Esophagus muscularis mucosa (tissue), 4 donors: ENCODE measurements around the gene SKI. TPM values are rescaled to one million over a fixed set of nuclear protein-coding genes. Genes with fewer than 3 reads are reported as not detected.

Experiments used
- DNase-seq: peaks from one replicate; pipeline ENCODE4 v3.0.0-alpha.2; 2017; ENCODE audit errors: extremely low spot score
- H3K27ac ChIP-seq, 4 donors: fragments of 200-600 bp; sonication (generic); replicated peaks in 1 of 4; 1 replicate in 3 of 4; 2 replicates in 1 of 4; pipeline ENCODE4 v1.5.1; 2016 to 2019; ENCODE audit warnings: mild to moderate bottlenecking in 1 of 4
- H3K27me3 ChIP-seq, 4 donors: fragments of 200-600 bp; sonication (generic); one replicate each; pipeline versions ENCODE4 v1.5.1 to v1.6.0; 2016 to 2019
- H3K36me3 ChIP-seq, 4 donors: fragments of 200-600 bp; sonication (generic); one replicate each; pipeline ENCODE4 v1.5.1; 2016 to 2019
- H3K4me1 ChIP-seq, 4 donors: fragments of 200-600 bp; sonication (generic); one replicate each; pipeline ENCODE4 v1.5.1; 2016 to 2019
- H3K4me3 ChIP-seq, 4 donors: fragments of 200-600 bp; sonication (generic); 1 replicate in 2 of 4; 2 replicates in 2 of 4; pipeline ENCODE4 v1.5.1; 2016 to 2019; ENCODE audit warnings: mild to moderate bottlenecking in 4 of 4, moderate library complexity in 1 of 4
- H3K9me3 ChIP-seq, 4 donors: fragments of 200-600 bp; sonication (generic); 1 replicate in 3 of 4; 2 replicates in 1 of 4; pipeline ENCODE4 v1.5.1; 2016 to 2019
- CTCF ChIP-seq, 3 experiments: fragments of 200-600 bp in 2 of 3; fragments of 450-650 bp in 1 of 3; sonication (generic) in 2 of 3; IDR thresholded peaks; one replicate each; pipeline ENCODE4 v1.5.1; 2017 to 2019; ENCODE audit warnings: antibody characterized with exemption in 3 of 3, mild to moderate bottlenecking in 2 of 3, moderate library complexity in 1 of 3
- EP300 ChIP-seq: sonication (generic); formaldehyde crosslinking; IDR thresholded peaks from one replicate; pipeline ENCODE4 v1.6.1; 2017; ENCODE audit warnings: antibody characterized with exemption
- POLR2A ChIP-seq: fragments of 450-650 bp; IDR thresholded peaks from one replicate; pipeline ENCODE4 v1.6.1; 2017; ENCODE audit warnings: antibody characterized with exemption, moderate library complexity, mild to moderate bottlenecking, low read depth
- POLR2AphosphoS5 ChIP-seq, 2 donors: sonication (generic); formaldehyde crosslinking; IDR thresholded peaks; one replicate each; pipeline ENCODE4 v1.6.1; 2017; ENCODE audit warnings: antibody characterized with exemption in 2 of 2
- WGBS: methylation state at CpG from one replicate; pipeline ENCODE4 v1.1.5; 2018; 5-methylcytosine and 5-hydroxymethylcytosine counted together
- intact Hi-C: fragments of 100-400 bp; cut with DNase I; formaldehyde crosslinking; loops from one replicate; pipeline ENCODE4 v1.15.1; 2023
- total RNA-seq, 4 donors: library from RNA; depleted of rRNA; stranded (reverse); fragments of >200 nt; gene quantifications; one replicate each; pipeline versions ENCODE4 v1.1.0 to v1.2.1, GENCODE V29; 2016

SKI gene
- total RNA-seq, 4 donors from 2014 or later, result 70.1 to 190 (median 124) TPM

GRCh38 chr1:2300851-2301606 is 72.9 kb downstream of the SKI start:
- H3K4me3 ChIP-seq, result peak overlapping the region; percentile 28 to 44 (median 36)
- no peaks in the 10 kb centered on the region for H3K27me3 ChIP-seq
- no peaks in the 10 kb centered on the region for H3K9me3 ChIP-seq
- DNase-seq, result peak; percentile 96
- peak overlapping the region; percentile 71 to 84 (median 78) for H3K27ac ChIP-seq
- peaks cover 59 to 100% (median 94%) of the 10 kb centered on the region in 4 donors for H3K4me1 ChIP-seq
- intact Hi-C loops, result no loop called here
- 40% methylated on average over 16 of the region's 37 CpGs for WGBS
- H3K36me3 ChIP-seq, result peaks cover 16 to 35% (median 34%) of the 10 kb centered on the region in 4 donors
- TF ChIP-seq POLR2AphosphoS5 (IDR thresholded peaks at IDR 0.05) (peak; percentile 56 to 63), EP300 (peak; percentile 38), CTCF (IDR thresholded peaks at IDR 0.05) (no peak), POLR2A (no peak)

- DNase-seq, result no peak
- H3K4me3 ChIP-seq, result peak overlapping the region in 2 of 4 donors; percentile 35 to 44
- H3K4me1 ChIP-seq, result peaks cover 59 to 99% (median 89%) of the 10 kb centered on the region in 4 donors
- H3K27ac ChIP-seq, result peak overlapping the region; percentile 71 to 84 (median 78)
- TF ChIP-seq POLR2AphosphoS5 (IDR thresholded peaks at IDR 0.05) (no peak), POLR2A (no peak), EP300 (no peak), CTCF (IDR thresholded peaks at IDR 0.05) (no peak)
- H3K27me3 ChIP-seq, result no peaks in the 10 kb centered on the region
- 76% methylated on average over 8 of the region's 17 CpGs for WGBS
- H3K9me3 ChIP-seq, result no peaks in the 10 kb centered on the region
- peaks cover 23 to 43% (median 41%) of the 10 kb centered on the region in 4 donors for H3K36me3 ChIP-seq
- intact Hi-C loops, result no loop called here
Observed at GRCh38 chr1:2301607-2302291, 73.6 kb downstream of the SKI start.

- peaks cover 29 to 49% (median 47%) of the 10 kb centered on the region in 4 donors for H3K36me3 ChIP-seq
- peaks cover 59 to 92% (median 83%) of the 10 kb centered on the region in 4 donors for H3K4me1 ChIP-seq
- TF ChIP-seq EP300 (no peak), POLR2A (no peak), CTCF (IDR thresholded peaks at IDR 0.05) (no peak), POLR2AphosphoS5 (IDR thresholded peaks at IDR 0.05) (no peak)
- H3K4me3 ChIP-seq, result no peak overlapping the region
- no peaks in the 10 kb centered on the region for H3K9me3 ChIP-seq
- H3K27me3 ChIP-seq, result no peaks in the 10 kb centered on the region
- WGBS, result 90% methylated on average over 18 of the region's 24 CpGs
- DNase-seq, result no peak
- H3K27ac ChIP-seq, result peak overlapping the region; percentile 71 to 84 (median 78)
- intact Hi-C loops, result no loop called here
Observed at GRCh38 chr1:2302292-2302925, 74.3 kb downstream of the SKI start.

- Histone ChIP-seq H3K36me3 (peaks cover 37 to 56% (median 54%) of the 10 kb centered on the region in 4 donors), H3K4me3 (no peak overlapping the region), H3K27ac (peak overlapping the region; percentile 56 to 84 (median 74)), H3K27me3 (no peaks in the 10 kb centered on the region), H3K4me1 (peaks cover 53 to 84% (median 75%) of the 10 kb centered on the region in 4 donors), H3K9me3 (no peaks in the 10 kb centered on the region)
- WGBS, result 87% methylated on average over 23 of the region's 35 CpGs
- no peak for TF ChIP-seq POLR2A
- TF ChIP-seq EP300, result no peak
- no peak for TF ChIP-seq POLR2AphosphoS5 (IDR thresholded peaks at IDR 0.05)
- TF ChIP-seq CTCF (IDR thresholded peaks at IDR 0.05), result no peak
- DNase-seq, result no peak
- intact Hi-C loops, result no loop called here
Observed at GRCh38 chr1:2303016-2303775, 75.1 kb downstream of the SKI start.
